ENCODE measurements around the gene HMCN2. TPM values are rescaled to one million over a fixed set of nuclear protein-coding genes. Genes with fewer than 3 reads are reported as not detected.

The HMCN2 gene
- polyA plus RNA-seq, 2 of the 4 experiments (the other 2 are of a cell fraction): 0.01 TPM; not detected in 1

- Histone ChIP-seq H3K4me3 (no peak overlapping the region), H3K27ac (no peak overlapping the region), H3K9me3 (no peaks in the 10 kb centered on the region), H3K4me2 (no peak overlapping the region), H3K4me1 (no peaks in the 10 kb centered on the region)
- FAIRE-seq (no peak), ATAC-seq (no peak), DNase-seq (ENCODE audit: low read depth in 1 of 2, low spot score in 1 of 2) (no peak)
- POLR2A ChIA-PET: no interaction called here
- no peak for TF ChIP-seq SREBF2 (IDR thresholded peaks at IDR 0.05)
- peak; percentile 87 for TF ChIP-seq ZFP36 (IDR thresholded peaks at IDR 0.05; ENCODE audit: borderline replicate concordance, partially characterized antibody)
- CTCF ChIA-PET: no interaction called here
- WGBS (ENCODE audit: missing lambda C conversion rate): 80% methylated on average over 3 of the region's 3 CpGs
Measured at GRCh38 chr9:130402243-130402642, 136.7 kb downstream of the HMCN2 start.

- 71% methylated on average over 19 of the region's 28 CpGs for WGBS (ENCODE audit: missing lambda C conversion rate)
- FAIRE-seq (no peak), ATAC-seq (no peak)
Measured at GRCh38 chr9:130402645-130403440, 137.3 kb downstream of the HMCN2 start.

GRCh38 chr9:130405657-130406257 is 140.2 kb downstream of the HMCN2 start:
- H3K9me3 ChIP-seq: no peaks in the 10 kb centered on the region
- DNase-seq (ENCODE audit: low read depth in 1 of 2, low spot score in 1 of 2) (no peak), FAIRE-seq (no peak), ATAC-seq (no peak)
- 74% methylated on average over 16 of the region's 22 CpGs for WGBS (ENCODE audit: missing lambda C conversion rate)
- TF ChIP-seq NPAS2 (CRISPR knock-in tag; IDR thresholded peaks at IDR 0.05; ENCODE audit: borderline replicate concordance): no peak
- TF ChIP-seq, protein P1, sequence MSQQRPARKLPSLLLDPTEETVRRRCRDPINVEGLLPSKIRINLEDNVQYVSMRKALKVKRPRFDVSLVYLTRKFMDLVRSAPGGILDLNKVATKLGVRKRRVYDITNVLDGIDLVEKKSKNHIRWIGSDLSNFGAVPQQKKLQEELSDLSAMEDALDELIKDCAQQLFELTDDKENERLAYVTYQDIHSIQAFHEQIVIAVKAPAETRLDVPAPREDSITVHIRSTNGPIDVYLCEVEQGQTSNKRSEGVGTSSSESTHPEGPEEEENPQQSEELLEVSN (IDR thresholded peaks at IDR 0.05; ENCODE audit: borderline replicate concordance, low read depth): no peak
- no peak for TF ChIP-seq CHD4 (IDR thresholded peaks at IDR 0.05; ENCODE audit: borderline replicate concordance)
- no peak for TF ChIP-seq PBX3 (IDR thresholded peaks at IDR 0.05)
- TF ChIP-seq BHLHE40 (IDR thresholded peaks at IDR 0.05; ENCODE audit: low read depth, low read length): no peak
- no peak for TF ChIP-seq RCOR1 (IDR thresholded peaks at IDR 0.05; ENCODE audit: low read depth, low read length)
- H3K4me1 ChIP-seq: no peaks in the 10 kb centered on the region
- no peak overlapping the region for H3K4me3 ChIP-seq
- ChIA-PET POLR2A (no interaction called here), CTCF (no interaction called here)
- H3K27ac ChIP-seq: no peak overlapping the region
- H3K4me2 ChIP-seq: no peak overlapping the region

More at GRCh38 chr9:130402645-130403440, 137.3 kb downstream of the HMCN2 start:
- DNase-seq (ENCODE audit: low read depth in 1 of 2, low spot score in 1 of 2): no peak
- ChIA-PET POLR2A (no interaction called here), CTCF (no interaction called here)
- no peaks in the 10 kb centered on the region for H3K9me3 ChIP-seq
- no peak for TF ChIP-seq MAFK (IDR thresholded peaks at IDR 0.05; ENCODE audit: partially characterized antibody)
- no peak for TF ChIP-seq ESRRA (IDR thresholded peaks at IDR 0.05; ENCODE audit: borderline replicate concordance, low read length)
- TF ChIP-seq NR3C1 (IDR thresholded peaks at IDR 0.05): no peak
- no peak for TF ChIP-seq ELK1 (IDR thresholded peaks at IDR 0.05; ENCODE audit: low read depth, low read length)
- TF ChIP-seq HEYL (CRISPR knock-in tag; IDR thresholded peaks at IDR 0.05): no peak
- TF ChIP-seq FOSB (CRISPR knock-in tag; IDR thresholded peaks at IDR 0.05): no peak
- TF ChIP-seq, protein P1 (IDR thresholded peaks at IDR 0.05; ENCODE audit: borderline replicate concordance, low read depth): no peak
- no peak for TF ChIP-seq FOXS1 (CRISPR knock-in tag; IDR thresholded peaks at IDR 0.05)
- TF ChIP-seq NFE2L2 (conservative IDR thresholded peaks at IDR 0.05; ENCODE audit: low read length): no peak
- TF ChIP-seq GATA3 (IDR thresholded peaks at IDR 0.05; ENCODE audit: borderline replicate concordance): no peak
- TF ChIP-seq NPAS2 (CRISPR knock-in tag; IDR thresholded peaks at IDR 0.05; ENCODE audit: borderline replicate concordance): no peak
- no peak for TF ChIP-seq HOXA7 (CRISPR knock-in tag; IDR thresholded peaks at IDR 0.05)
- TF ChIP-seq MAZ (IDR thresholded peaks at IDR 0.05; ENCODE audit: borderline replicate concordance, low read depth, low read length): no peak
- TF ChIP-seq SMC3 (IDR thresholded peaks at IDR 0.05): no peak
- no peak for TF ChIP-seq POLR2A (IDR thresholded peaks at IDR 0.05; ENCODE audit: low read length)
- TF ChIP-seq HOXB13 (CRISPR knock-in tag; IDR thresholded peaks at IDR 0.05; ENCODE audit: low read depth): no peak
- no peak for TF ChIP-seq CHD2 (IDR thresholded peaks at IDR 0.05; ENCODE audit: low read length, partially characterized antibody)
- no peak for TF ChIP-seq MAX (IDR thresholded peaks at IDR 0.05)
- no peak for TF ChIP-seq ZC3H11A (IDR thresholded peaks at IDR 0.05)
- TF ChIP-seq, protein P2, sequence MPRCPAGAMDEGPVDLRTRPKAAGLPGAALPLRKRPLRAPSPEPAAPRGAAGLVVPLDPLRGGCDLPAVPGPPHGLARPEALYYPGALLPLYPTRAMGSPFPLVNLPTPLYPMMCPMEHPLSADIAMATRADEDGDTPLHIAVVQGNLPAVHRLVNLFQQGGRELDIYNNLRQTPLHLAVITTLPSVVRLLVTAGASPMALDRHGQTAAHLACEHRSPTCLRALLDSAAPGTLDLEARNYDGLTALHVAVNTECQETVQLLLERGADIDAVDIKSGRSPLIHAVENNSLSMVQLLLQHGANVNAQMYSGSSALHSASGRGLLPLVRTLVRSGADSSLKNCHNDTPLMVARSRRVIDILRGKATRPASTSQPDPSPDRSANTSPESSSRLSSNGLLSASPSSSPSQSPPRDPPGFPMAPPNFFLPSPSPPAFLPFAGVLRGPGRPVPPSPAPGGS (IDR thresholded peaks at IDR 0.05): no peak
- H3K4me3 ChIP-seq: no peak overlapping the region
- H3K27ac ChIP-seq: no peak overlapping the region
- no peak overlapping the region for H3K4me2 ChIP-seq
- H3K4me1 ChIP-seq: no peaks in the 10 kb centered on the region
